GM19372 (cell line): Measurements from ENCODE around the gene UBR4.

Experiments used
- ATAC-seq: cut with Tn5 transposase; IDR thresholded peaks from one replicate; pipeline ENCODE4 v1.9.1; 2021; ENCODE audit warnings: mild to moderate bottlenecking, low read depth, moderate library complexity; ENCODE audit not compliant: unreplicated experiment

UBR4 gene

GRCh38 chr1:19042675-19043578 lies 167.1 kb downstream of the UBR4 start:
- ATAC-seq: no peak

- no peak for ATAC-seq
Observed at GRCh38 chr1:19040010-19040680, 169.9 kb downstream of the UBR4 start.

GRCh38 chr1:19038732-19039131 lies 171.3 kb downstream of the UBR4 start:
- ATAC-seq: no peak

GRCh38 chr1:19038096-19038495 lies 172.0 kb downstream of the UBR4 start:
- ATAC-seq: no peak

- ATAC-seq: no peak
Observed at GRCh38 chr1:19037659-19038058, 172.4 kb downstream of the UBR4 start.

GRCh38 chr1:19036813-19037605 lies 173.1 kb downstream of the UBR4 start:
- ATAC-seq: no peak

- no peak for ATAC-seq
Observed at GRCh38 chr1:19036041-19036812, 173.8 kb downstream of the UBR4 start.

- no peak for ATAC-seq
Observed at GRCh38 chr1:19035377-19036040, 174.6 kb downstream of the UBR4 start.

GRCh38 chr1:19034721-19035120 lies 175.3 kb downstream of the UBR4 start:
- ATAC-seq: no peak

GRCh38 chr1:19033926-19034680 lies 176.0 kb downstream of the UBR4 start:
- ATAC-seq: no peak

GRCh38 chr1:19033515-19033839 lies 176.6 kb downstream of the UBR4 start:
- no peak for ATAC-seq

GRCh38 chr1:19032701-19033514 lies 177.2 kb downstream of the UBR4 start:
- ATAC-seq: no peak

GRCh38 chr1:19032413-19032695 lies 177.7 kb downstream of the UBR4 start:
- ATAC-seq: no peak

- ATAC-seq: no peak
Observed at GRCh38 chr1:19029191-19030085, 180.6 kb downstream of the UBR4 start.

- no peak for ATAC-seq
Observed at GRCh38 chr1:19028546-19029129, 181.4 kb downstream of the UBR4 start.

- no peak for ATAC-seq
Observed at GRCh38 chr1:19028110-19028509, 182.0 kb downstream of the UBR4 start.
